Epidermal melanocyte (primary cell): ENCODE data around the gene LACRT.

Experiments used
- DNase-seq: peaks from one replicate; pipeline ENCODE4 v3.0.0; 2011; ENCODE audit warnings: low spot score; ENCODE audit not compliant: insufficient read length

Gene LACRT

DNA sequence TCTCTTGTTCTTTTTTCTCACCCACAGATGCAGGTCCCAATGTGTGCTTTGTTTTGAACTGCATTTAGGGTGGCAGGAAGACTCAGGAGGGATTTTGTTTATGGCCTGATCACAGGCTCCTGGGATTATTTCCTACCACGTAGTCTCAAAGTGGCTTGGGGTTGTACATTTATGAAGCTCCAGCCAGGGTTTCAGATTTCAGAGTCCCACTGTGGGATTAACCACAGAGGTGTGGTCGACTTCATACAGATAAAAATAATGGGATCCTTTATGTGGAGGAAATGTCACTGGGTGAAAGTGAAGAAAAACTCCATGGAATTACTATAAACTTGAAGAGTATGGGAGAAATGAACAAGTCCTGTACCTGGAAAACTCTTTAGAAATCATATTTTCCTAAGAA, 32.0 kb downstream of the LACRT start:
- no peak for DNase-seq

DNA sequence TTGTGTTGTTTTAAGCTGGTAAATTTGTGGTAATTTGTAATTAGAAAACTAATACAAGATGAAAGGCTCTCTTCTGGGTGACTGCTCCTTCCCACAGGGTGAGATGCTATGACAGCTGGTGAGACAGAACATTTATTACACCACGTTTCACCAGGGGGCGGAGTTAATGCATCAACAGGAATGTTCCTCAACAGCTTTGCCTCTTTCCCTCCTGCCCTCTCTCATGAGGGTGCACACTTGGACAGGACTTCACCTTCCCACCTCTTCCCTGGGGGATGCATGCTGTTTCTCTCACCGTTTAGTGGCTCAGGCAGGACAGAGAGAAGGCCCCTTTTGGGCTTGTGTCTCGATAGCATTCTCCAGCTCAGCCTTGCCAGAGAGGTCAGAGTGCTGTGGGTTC, 32.9 kb downstream of the LACRT start:
- no peak for DNase-seq

DNA sequence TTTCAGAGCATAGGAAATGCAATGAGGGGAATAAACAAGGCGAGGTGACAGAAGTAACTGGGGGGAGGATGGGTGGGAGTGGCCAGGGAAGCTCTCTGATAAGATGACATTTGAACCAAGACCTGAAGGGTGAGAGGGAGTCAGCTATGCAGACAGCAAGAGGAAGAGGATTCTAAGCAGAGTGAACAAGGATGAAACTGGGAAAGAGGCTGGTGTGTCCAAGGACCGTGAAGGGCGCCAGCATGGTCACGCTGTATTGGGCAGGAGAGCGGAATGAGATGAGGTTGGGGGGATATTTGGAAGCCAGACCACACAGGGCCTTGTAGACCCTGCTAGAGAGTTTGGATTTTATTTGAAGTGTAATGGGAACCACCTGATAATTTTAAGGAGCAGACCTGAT, 35.7 kb downstream of the LACRT start:
- DNase-seq: no peak

DNA sequence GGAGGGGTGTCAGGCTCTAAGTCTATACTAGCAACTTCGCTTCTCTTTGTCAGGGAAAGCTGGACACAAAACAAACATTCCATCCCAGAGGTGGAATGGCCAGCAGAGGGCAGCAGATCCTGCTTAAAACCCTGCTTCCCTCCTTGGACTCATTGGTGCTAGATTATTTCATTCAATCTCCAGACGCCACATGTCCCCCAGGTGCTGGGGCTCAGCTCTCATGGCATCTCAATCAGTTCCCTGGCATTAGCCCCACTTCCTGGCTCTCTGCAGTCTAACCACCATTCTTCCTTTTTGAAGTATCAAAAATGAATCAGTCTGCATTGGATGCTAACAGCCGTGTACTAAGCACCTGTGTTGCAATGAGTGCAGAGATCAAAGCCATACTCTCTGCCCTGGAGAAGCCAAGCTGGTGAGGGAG, 38.2 kb downstream of the LACRT start:
- peak; percentile 57 for DNase-seq

DNA sequence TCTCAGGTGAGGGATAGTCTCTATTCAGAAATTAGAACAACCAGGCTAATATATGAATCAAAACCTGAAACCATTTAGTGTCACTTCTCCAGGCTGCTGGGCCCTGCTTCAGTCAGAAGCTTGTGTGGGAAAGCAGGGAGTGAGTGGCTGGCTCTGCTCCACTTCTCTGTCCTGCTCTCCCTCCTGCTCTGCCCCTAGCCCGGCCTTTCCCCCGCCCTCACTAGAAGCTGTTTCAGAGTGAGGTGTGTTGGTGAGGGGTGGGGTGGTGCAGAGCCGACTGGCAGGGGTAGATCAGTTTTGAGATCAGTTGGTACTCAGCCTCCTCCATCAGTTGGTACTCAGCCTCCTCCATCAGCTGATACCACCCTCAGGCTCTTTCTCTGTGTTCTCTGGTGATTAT, 39.2 kb downstream of the LACRT start:
- no peak for DNase-seq

DNA sequence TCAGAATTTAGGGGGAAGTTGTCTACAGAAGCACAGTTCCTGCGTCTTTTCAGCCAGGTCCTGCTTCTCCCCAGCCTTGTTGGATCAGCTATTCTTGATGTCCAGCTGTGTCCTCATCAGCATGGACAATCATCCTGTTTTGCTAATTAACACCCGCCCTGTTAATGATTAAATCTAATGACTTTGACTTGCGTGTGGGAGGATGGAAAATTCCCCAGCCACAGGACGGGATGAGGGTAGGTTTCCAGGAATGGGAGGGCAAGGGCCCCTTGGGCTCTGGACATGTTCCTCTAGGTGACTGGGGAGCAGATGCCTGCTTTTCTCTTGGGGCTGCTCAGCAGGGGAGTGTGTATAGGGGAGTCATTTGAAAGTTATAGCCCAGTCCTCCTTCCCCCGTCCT, 41.0 kb downstream of the LACRT start:
- no peak for DNase-seq

DNA sequence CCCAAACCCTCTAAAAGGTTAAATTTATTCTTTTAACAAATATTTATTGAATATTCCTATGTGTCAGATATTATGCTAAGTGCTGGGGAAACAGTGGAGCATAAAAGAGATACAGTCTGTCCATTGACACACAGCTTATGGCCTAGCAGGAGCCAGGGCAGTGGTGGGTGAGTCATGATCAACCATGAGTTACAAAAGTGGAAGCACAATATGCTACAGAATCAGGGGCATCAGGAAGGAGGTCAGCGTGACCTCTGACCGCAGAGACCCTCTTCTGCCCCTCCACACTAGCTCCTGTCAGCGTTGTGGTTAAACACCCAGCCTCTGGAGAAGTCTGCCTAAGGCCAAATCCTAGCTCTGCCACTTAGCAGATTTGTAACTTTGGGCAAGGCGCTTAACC, 41.6 kb downstream of the LACRT start:
- no peak for DNase-seq

DNA sequence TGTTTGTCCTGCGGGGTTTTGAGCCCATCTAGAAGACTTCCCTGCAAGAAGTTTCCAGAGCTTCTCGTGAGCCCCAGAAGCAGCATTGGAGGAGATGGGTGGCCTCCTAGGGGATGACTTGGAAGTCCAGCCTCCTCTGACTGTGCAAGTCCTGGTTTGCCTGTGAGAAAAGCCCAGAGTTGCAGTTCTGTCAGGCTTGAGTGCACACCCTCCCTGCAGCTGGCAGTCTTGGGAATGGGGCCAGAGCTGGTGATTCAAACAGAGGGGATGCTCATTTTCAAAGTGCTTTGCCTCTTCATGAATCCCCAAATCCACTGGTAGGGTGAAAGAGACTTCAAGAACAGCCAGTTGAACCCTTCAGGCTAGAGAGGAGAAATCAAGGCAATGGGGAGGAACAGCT, 42.4 kb downstream of the LACRT start:
- no peak for DNase-seq

DNA sequence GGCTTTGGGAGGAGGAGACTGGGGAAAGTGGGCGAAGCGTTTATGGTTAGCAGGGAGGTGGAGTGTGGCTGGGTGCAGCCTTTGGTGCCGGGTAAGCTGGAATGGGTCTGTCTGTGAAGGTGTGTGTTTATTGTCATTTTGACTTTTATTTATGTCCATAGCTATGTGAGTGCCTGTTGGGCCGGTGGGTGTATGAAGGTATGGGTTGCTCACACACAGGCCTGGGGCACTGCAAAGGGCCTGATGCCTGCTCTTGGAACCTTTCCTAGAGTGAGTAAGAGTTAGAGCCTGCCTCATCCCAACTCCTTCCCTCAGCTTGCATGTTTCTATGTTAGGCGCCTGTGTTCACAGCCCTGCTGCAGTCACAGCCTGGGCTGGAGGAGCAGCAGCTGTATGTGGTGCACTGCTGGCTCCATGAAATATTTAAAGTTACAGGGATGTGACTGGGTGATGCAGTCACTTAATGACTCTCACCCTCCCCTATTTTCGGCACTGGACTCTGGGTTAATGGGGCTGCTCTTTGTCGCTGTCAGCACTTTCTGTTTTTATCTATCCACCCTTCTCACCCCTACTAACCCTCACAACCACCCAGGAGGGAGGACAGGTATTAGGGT, 43.6 kb downstream of the LACRT start:
- no peak for DNase-seq

DNA sequence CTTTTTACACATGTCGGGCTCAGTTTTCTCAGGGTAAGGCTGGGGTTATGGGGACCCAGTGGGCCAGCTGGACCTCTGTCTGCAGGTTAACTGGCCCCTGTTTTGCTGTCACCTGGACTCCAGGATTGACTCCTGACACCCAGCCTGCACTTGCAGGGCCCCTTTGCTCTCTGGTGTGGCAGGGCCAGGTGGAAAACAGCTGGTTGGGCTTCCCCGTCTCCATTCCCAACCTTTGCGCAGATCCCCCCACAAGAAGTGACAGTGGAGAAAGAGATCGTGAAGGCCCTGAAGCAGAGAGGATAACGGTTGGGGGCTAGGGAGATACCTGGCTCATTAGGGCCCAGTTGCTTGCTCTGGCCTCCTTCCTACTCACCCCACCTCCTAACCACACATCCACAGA, 44.7 kb downstream of the LACRT start:
- no peak for DNase-seq

DNA sequence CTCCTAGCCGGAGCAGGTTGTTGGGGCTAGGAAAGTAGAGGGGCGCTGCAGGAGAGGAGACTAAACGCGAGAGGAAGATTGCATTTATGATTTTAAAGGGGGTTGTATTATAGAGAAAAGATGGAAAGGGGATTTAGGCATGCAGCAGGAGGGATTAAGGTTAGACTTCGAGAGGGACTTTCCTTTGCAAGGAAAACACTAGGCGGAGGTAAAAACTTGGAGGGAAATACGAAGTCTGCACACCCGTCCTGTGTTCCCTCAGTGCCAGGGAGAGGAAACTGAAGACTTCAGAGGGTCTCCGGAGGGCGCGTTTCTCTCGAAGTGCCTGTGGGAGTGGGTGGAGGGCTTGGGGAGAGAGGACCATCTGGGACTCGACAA, 45.8 kb downstream of the LACRT start:
- no peak for DNase-seq

DNA sequence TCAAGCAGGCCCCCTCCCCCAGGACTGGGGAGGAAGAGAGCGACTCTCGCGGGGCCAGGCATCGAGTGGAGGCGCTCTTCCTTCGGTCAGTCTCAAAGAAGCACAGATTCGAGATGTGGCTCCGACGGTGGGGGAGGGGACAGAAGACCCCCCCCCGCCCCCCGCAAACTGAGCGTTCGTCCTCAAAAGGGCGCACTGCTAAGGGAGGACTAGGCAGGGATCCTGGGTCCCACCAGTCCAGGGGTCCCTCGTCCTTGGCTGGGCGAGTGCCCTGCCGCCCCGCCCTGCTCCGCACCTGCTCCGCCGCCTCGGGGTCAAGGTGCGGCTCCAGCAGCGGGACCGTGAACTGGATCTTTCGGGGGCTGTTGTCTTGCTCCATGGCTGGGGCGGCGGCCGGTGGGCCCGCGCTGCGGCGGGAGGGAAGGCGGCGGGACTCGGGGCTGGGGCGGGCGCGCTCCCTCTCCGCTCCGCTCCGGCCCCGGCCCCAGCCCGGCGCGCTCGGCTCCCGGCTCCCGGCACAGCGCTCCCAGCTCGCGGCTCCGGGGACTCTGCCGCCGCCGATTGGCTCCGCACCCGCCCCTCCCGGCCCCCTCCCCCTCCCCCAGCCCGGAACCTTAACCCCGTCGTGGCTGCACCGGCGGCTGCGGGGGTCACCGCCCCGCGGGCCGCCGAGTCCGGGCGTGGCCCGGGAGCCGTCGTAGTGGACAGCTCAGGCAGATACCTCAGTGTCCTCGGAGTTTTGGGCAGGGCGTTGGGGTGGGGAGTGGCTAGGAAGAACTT, 46.4 kb downstream of the LACRT start, which contains the start of gene PPP1R1A:
TSS of gene PPP1R1A (minus strand) at position 550 of the 780 bp plus-strand sequence. CDS start at position 379, 171 bp downstream.
- no peak for DNase-seq

DNA sequence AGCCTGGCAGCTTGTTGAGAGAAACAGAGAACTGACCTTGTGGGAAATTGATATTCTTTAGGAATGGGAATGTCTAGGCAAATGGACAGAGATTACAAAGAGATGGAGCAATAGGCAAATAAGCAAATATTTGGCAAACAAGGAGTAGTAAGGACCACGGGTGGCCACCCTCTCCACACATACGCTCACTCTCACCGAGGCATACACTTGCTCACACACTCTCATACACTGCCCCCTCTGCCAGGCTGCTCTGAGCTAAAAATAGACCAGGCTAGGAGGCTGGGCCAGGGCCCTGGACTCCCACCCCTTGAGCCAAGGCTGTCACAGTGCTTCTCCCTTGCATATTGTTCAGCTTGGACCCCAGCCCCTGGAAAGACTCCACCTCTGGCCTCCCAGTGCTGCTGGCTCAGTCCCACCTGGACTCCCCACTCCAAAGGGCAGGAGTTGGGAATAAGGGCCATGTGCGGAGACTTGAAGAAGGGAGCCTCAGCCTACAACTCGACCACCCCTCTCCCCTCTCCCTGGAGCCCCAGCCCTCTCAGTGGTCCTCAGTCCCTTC, 47.3 kb downstream of the LACRT start:
- no peak for DNase-seq

DNA sequence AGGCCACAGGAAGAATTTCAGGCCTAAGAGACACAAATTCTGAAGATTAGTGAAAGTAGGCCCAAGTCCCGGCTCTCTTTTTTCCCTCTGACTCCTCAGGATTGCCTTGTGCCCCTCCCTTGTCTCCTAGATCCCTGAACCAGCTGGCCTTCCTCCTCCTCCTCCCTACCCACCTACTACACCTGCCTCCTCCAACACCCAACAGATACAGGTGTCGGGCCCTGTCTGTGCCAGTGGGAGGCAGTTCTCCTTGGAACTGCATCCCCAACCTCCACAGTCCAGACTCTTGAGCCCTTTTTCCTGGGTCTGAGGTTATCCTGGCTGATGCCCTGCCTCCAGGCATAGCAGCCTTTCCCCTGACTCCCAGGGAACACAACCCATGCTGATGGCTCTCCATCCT, 48.1 kb downstream of the LACRT start:
- DNase-seq: no peak

DNA sequence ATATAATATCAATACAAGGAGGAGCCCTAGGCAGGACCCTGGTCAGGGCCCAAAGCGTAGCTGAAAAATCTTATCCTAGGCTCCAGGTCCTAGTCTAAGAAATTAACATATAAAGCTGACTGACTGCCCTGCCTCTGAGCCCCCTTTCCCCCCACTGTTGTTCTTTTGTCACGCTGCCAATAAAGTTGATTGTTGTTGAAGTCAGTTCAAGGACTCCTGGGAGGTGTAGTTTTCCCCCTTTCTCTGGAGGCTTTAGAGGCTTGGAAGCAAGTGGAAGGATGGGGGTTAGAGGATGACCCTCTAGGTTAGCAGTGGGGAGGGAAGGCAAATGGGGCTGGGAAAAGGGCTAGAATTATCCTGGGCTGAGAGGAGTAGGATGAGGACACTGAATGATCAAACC, 49.5 kb downstream of the LACRT start:
- no peak for DNase-seq

DNA sequence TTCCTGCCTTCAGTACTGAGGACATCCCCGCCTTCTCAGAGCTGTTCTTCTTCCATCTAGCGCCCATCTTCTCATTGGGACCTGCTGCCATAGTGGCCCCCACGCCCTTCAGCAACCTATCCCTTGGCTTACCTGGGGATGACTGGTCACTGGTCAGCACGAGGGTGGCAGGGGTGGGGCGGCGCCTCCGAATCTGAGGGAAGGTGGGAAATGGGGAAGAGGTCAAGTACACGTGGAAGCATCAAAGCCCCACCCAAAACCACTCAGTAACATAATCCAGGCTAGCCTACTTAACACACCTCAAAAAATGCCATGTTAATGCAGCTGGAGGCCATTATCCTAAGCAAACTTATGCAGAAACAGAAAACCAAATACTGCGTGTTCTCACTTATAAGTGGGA, 50.6 kb downstream of the LACRT start:
- DNase-seq: no peak

DNA sequence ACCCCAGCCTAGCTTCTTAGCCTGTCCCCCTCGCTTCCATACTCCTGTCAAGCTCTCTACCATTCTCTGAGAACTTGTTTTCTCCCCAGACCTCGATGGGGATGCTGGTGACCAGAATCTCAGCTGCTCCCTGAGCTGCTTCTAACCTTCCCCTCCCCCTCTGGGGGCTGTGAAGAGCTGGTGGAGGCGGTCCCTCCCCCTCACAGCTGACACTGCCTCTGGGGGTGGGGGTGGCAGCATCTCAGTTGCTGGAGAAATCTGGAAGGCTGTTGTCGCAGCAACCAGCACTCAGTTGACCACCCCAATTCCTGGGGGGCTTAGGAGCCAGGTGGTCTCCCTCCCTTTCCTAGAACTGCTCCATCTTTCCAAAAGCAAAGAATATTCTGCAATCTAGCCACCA, 51.0 kb downstream of the LACRT start:
- DNase-seq: no peak

DNA sequence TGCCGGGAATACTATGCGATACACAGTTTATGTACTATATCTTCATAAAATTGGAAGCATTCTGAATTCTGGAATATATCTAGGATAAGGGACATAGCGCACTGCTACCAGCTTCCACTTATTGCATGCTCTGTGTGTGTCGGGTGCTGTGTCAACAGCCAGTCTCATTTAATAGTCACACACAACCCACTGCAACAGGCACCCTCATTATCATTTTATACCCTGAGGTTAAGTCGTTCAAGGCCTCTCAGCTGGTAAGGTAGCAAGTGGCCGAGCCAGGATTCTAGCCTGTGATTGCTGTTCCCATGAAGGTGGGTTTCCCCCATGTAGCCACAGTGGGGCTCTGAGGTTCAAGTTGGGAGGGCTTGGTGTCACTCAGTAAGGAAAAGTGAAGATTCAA, 53.3 kb downstream of the LACRT start:
- DNase-seq: no peak
